Gastroesophageal sphincter (tissue), 3 donors: ENCODE measurements around the gene ABCC10.

ENCODE experiments used
- CTCF ChIP-seq, 4 experiments: fragments of 200-600 bp in 2 of 4; fragments of 450-650 bp in 2 of 4; sonication (generic) in 1 of 4; IDR thresholded peaks; one replicate each; pipeline ENCODE4 v1.5.1; 2017 to 2019; ENCODE audit warnings: antibody characterized with exemption in 4 of 4, mild to moderate bottlenecking in 2 of 4, moderate library complexity in 2 of 4
- POLR2AphosphoS5 ChIP-seq: sonication (generic); formaldehyde crosslinking; IDR thresholded peaks from one replicate; pipeline ENCODE4 v1.6.1; 2017; ENCODE audit warnings: antibody characterized with exemption

DNA sequence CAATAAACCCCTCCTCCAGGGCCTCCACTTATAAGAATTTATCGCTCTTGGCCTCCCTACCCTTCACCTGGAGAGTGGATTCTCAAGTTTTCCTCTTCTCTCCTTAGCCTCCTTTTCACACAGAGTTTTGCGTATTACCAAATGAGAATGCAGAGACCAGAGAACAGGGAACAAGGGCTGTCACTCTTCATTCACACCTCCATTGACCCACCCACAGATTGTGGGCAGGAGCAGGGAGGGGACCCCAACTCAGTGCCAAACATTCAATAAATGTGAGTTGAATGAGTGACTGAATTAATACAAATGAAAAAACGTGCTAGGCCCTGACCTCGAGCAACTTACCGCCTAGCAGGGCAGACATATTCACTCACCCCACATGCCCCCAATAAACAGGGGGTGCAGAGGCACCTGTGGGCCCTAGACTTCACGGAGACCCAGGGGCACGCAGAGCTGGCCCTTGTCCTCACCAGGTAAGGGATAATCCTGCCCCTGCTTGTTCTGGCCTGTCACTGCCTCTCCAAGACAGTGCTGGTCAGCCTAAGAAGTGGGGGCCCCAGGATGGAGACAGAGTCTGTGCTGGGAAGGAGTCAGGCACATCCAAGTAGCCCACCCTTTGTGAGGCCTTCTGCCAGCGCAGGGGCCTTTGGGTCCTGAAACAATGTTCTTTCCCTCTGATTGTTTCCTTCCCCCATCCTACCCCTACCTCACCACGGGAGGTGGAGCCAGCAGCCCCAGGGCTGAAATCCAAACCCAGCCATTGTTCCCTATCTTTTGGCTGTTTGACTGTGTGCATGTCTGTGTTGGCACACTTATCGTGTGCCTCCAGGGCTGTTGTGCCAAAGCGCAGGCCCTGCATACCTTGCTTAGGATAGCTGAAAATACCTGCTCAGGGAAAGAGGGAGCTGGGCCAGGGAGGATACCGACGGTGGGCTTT, 41.7 kb downstream of the ABCC10 start:
- TF ChIP-seq POLR2AphosphoS5 (no peak), CTCF (IDR thresholded peaks at IDR 0.05) (no peak)
